ENCODE measurements around the gene KCNQ1.

DNA sequence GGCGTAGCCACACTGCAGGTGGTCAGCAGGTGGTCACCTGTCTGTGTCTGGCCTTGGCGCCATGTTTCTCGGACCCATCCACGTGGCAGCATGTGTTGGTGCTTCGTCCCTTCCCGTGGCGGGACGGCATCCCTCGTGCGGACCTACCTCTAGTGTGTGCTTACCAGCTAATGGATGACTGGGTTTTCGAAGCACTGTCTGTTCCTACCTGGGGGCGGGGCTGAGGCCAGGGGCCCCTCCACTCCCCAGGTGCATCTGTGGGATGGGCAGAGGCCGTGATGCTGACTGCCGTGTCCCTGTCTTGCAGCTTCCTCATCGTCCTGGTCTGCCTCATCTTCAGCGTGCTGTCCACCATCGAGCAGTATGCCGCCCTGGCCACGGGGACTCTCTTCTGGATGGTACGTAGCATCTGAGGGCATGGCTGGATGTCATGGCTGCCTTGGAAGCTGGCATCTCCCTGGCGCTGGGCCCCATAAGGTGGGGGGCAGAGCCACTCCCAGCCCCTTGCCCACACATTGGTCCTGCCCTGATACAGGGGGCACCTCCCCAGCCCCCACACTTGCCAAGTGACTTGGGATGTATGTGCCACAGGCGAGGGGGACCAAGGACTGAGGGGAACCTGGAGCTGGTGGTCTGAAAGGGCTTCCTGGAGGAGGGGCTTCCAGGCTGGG, 82.9 kb downstream of the KCNQ1 start:
- TF ChIP-seq TCF7 (CRISPR knock-in tag; IDR thresholded peaks at IDR 0.05; ENCODE audit: low read depth) (no peak), NFYB (CRISPR knock-in tag; conservative IDR thresholded peaks at IDR 0.05; ENCODE audit: low read depth) (no peak), ZNF423 (CRISPR knock-in tag; IDR thresholded peaks at IDR 0.05) (no peak), ATF1 (CRISPR knock-in tag; IDR thresholded peaks at IDR 0.05) (no peak), ATF6 (CRISPR knock-in tag; IDR thresholded peaks at IDR 0.05) (no peak), KAT7 (CRISPR knock-in tag; IDR thresholded peaks at IDR 0.05; ENCODE audit: borderline replicate concordance) (no peak)
- TF ChIP-seq, protein P1, sequence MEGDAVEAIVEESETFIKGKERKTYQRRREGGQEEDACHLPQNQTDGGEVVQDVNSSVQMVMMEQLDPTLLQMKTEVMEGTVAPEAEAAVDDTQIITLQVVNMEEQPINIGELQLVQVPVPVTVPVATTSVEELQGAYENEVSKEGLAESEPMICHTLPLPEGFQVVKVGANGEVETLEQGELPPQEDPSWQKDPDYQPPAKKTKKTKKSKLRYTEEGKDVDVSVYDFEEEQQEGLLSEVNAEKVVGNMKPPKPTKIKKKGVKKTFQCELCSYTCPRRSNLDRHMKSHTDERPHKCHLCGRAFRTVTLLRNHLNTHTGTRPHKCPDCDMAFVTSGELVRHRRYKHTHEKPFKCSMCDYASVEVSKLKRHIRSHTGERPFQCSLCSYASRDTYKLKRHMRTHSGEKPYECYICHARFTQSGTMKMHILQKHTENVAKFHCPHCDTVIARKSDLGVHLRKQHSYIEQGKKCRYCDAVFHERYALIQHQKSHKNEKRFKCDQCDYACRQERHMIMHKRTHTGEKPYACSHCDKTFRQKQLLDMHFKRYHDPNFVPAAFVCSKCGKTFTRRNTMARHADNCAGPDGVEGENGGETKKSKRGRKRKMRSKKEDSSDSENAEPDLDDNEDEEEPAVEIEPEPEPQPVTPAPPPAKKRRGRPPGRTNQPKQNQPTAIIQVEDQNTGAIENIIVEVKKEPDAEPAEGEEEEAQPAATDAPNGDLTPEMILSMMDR (IDR thresholded peaks at IDR 0.05), result no peak
- TF ChIP-seq, protein P2, sequence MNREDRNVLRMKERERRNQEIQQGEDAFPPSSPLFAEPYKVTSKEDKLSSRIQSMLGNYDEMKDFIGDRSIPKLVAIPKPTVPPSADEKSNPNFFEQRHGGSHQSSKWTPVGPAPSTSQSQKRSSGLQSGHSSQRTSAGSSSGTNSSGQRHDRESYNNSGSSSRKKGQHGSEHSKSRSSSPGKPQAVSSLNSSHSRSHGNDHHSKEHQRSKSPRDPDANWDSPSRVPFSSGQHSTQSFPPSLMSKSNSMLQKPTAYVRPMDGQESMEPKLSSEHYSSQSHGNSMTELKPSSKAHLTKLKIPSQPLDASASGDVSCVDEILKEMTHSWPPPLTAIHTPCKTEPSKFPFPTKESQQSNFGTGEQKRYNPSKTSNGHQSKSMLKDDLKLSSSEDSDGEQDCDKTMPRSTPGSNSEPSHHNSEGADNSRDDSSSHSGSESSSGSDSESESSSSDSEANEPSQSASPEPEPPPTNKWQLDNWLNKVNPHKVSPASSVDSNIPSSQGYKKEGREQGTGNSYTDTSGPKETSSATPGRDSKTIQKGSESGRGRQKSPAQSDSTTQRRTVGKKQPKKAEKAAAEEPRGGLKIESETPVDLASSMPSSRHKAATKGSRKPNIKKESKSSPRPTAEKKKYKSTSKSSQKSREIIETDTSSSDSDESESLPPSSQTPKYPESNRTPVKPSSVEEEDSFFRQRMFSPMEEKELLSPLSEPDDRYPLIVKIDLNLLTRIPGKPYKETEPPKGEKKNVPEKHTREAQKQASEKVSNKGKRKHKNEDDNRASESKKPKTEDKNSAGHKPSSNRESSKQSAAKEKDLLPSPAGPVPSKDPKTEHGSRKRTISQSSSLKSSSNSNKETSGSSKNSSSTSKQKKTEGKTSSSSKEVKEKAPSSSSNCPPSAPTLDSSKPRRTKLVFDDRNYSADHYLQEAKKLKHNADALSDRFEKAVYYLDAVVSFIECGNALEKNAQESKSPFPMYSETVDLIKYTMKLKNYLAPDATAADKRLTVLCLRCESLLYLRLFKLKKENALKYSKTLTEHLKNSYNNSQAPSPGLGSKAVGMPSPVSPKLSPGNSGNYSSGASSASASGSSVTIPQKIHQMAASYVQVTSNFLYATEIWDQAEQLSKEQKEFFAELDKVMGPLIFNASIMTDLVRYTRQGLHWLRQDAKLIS (CRISPR knock-in tag; IDR thresholded peaks at IDR 0.05; ENCODE audit: borderline replicate concordance), result no peak
- TF ChIP-seq, protein P3, sequence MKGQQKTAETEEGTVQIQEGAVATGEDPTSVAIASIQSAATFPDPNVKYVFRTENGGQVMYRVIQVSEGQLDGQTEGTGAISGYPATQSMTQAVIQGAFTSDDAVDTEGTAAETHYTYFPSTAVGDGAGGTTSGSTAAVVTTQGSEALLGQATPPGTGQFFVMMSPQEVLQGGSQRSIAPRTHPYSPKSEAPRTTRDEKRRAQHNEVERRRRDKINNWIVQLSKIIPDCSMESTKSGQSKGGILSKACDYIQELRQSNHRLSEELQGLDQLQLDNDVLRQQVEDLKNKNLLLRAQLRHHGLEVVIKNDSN (CRISPR knock-in tag; IDR thresholded peaks at IDR 0.05), result no peak

Measured in WTC11 (cell line).